Parathyroid adenoma (tissue), 2 donors: Measurements from ENCODE around the gene FAM72A.

ENCODE experiments used
- H2AFZ ChIP-seq: fragments of 300-600 bp; sonication (generic); one replicate; pipeline ENCODE4 v1.7.0; 2017; ENCODE audit warnings: antibody characterized with exemption, mild to moderate bottlenecking
- H3K27ac ChIP-seq: fragments of 300-600 bp; sonication (generic); one replicate; pipeline ENCODE4 v1.7.0; 2017
- H3K27me3 ChIP-seq: fragments of 300-600 bp; sonication (generic); one replicate; pipeline ENCODE4 v1.7.0; 2017; ENCODE audit warnings: low read length; ENCODE audit not compliant: control insufficient read depth, insufficient read depth
- H3K36me3 ChIP-seq: fragments of 300-600 bp; sonication (generic); one replicate; pipeline ENCODE4 v1.7.0; 2017; ENCODE audit warnings: low read length; ENCODE audit not compliant: control insufficient read depth, insufficient read depth
- H3K4me1 ChIP-seq: fragments of 300-600 bp; sonication (generic); one replicate; pipeline ENCODE4 v1.7.0; 2017; ENCODE audit warnings: control low read depth
- H3K4me2 ChIP-seq: fragments of 300-600 bp; sonication (generic); one replicate; pipeline ENCODE4 v1.7.0; 2017; ENCODE audit warnings: low read length
- H3K4me3 ChIP-seq: fragments of 300-600 bp; sonication (generic); one replicate; pipeline ENCODE4 v1.7.0; 2017; ENCODE audit warnings: low read depth, low read length
- H3K79me2 ChIP-seq: fragments of 300-600 bp; sonication (generic); one replicate; pipeline ENCODE4 v1.7.0; 2017; ENCODE audit warnings: control low read depth
- H3K9ac ChIP-seq: fragments of 300-600 bp; sonication (generic); one replicate; pipeline ENCODE4 v1.7.0; 2017; ENCODE audit warnings: mild to moderate bottlenecking
- H3K9me3 ChIP-seq: fragments of 300-600 bp; sonication (generic); one replicate; pipeline ENCODE4 v1.7.0; 2017; ENCODE audit warnings: low read length; ENCODE audit not compliant: control insufficient read depth
- CTCF ChIP-seq: fragments of 300-600 bp; sonication (generic); IDR thresholded peaks from one replicate; pipeline ENCODE4 v1.7.0; 2017; ENCODE audit warnings: antibody characterized with exemption, mild to moderate bottlenecking
- donor health status: primary hyperparathyroidism.

The FAM72A gene

GRCh38 chr1:206145771-206146290 lies 56.8 kb downstream of the FAM72A start:
- Histone ChIP-seq H3K27me3 (no peaks in the 10 kb centered on the region), H3K79me2 (no peaks in the 10 kb centered on the region), H3K27ac (no peak overlapping the region), H3K4me3 (no peak overlapping the region), H3K4me1 (no peaks in the 10 kb centered on the region), H2AFZ (no peak overlapping the region), H3K9me3 (no peaks in the 10 kb centered on the region), H3K4me2 (no peak overlapping the region), H3K36me3 (no peaks in the 10 kb centered on the region), H3K9ac (no peak overlapping the region)
- TF ChIP-seq CTCF: no peak

- no peak for TF ChIP-seq CTCF
- Histone ChIP-seq H3K9ac (no peak overlapping the region), H3K79me2 (no peaks in the 10 kb centered on the region), H3K4me2 (no peak overlapping the region), H3K36me3 (no peaks in the 10 kb centered on the region), H3K27me3 (no peaks in the 10 kb centered on the region), H3K4me1 (no peaks in the 10 kb centered on the region), H2AFZ (no peak overlapping the region), H3K27ac (no peak overlapping the region), H3K9me3 (no peaks in the 10 kb centered on the region), H3K4me3 (no peak overlapping the region)
Observed at GRCh38 chr1:206144605-206145004, 58.0 kb downstream of the FAM72A start.

GRCh38 chr1:206143537-206144172 lies 59.0 kb downstream of the FAM72A start:
- H3K27me3 ChIP-seq: no peaks in the 10 kb centered on the region
- H3K4me3 ChIP-seq: no peak overlapping the region
- H3K27ac ChIP-seq: no peak overlapping the region
- H3K36me3 ChIP-seq: no peaks in the 10 kb centered on the region
- H3K9ac ChIP-seq: no peak overlapping the region
- no peak overlapping the region for H2AFZ ChIP-seq
- no peak for TF ChIP-seq CTCF
- H3K4me2 ChIP-seq: no peak overlapping the region
- H3K79me2 ChIP-seq: no peaks in the 10 kb centered on the region
- no peaks in the 10 kb centered on the region for H3K4me1 ChIP-seq
- H3K9me3 ChIP-seq: no peaks in the 10 kb centered on the region

GRCh38 chr1:206142770-206143169 lies 59.9 kb downstream of the FAM72A start:
- no peaks in the 10 kb centered on the region for H3K36me3 ChIP-seq
- H3K4me1 ChIP-seq: no peaks in the 10 kb centered on the region
- H3K4me3 ChIP-seq: no peak overlapping the region
- TF ChIP-seq CTCF: no peak
- H3K4me2 ChIP-seq: no peak overlapping the region
- H3K27me3 ChIP-seq: no peaks in the 10 kb centered on the region
- H2AFZ ChIP-seq: no peak overlapping the region
- H3K9ac ChIP-seq: no peak overlapping the region
- H3K27ac ChIP-seq: no peak overlapping the region
- H3K79me2 ChIP-seq: no peaks in the 10 kb centered on the region
- H3K9me3 ChIP-seq: no peaks in the 10 kb centered on the region

- Histone ChIP-seq H3K79me2 (no peaks in the 10 kb centered on the region), H2AFZ (no peak overlapping the region), H3K4me2 (no peak overlapping the region), H3K4me3 (no peak overlapping the region), H3K27ac (no peak overlapping the region), H3K4me1 (no peaks in the 10 kb centered on the region), H3K36me3 (no peaks in the 10 kb centered on the region), H3K9ac (no peak overlapping the region), H3K27me3 (no peaks in the 10 kb centered on the region), H3K9me3 (no peaks in the 10 kb centered on the region)
- no peak for TF ChIP-seq CTCF
Observed at GRCh38 chr1:206142011-206142410, 60.6 kb downstream of the FAM72A start.
